ENCODE measurements around the gene CRPPA.

DNA sequence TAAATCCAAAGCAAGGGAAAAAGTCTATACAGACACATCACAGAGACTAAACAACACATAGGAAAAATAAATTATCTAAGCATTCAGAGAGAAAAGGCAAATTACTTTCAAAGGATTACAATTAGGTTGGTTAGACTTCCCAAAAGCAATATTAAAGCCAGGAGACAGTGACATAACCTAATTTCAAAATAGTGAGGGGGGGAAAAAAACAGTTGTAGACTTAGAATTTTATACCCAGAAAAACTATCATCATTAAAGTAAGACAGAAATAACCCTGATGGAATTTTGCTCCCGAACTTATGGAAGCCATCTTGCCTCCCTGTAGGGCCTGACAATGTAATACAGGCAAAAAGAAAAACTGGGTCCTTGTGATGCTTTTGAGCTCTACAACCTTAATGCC, 18.4 kb downstream of the CRPPA start:
- TF ChIP-seq ZBTB21 (tag by site-specific recombination; IDR thresholded peaks at IDR 0.05) (no peak), MZF1 (tag by site-specific recombination; IDR thresholded peaks at IDR 0.05; ENCODE audit: borderline replicate concordance) (no peak), ZNF239 (tag by site-specific recombination; IDR thresholded peaks at IDR 0.05) (no peak), ZFP3 (tag by site-specific recombination; IDR thresholded peaks at IDR 0.05; ENCODE audit: low read depth) (no peak), ZNF133 (tag by site-specific recombination; IDR thresholded peaks at IDR 0.05) (no peak), YY1 (tag by site-specific recombination; IDR thresholded peaks at IDR 0.05) (no peak), ZNF791 (tag by site-specific recombination; IDR thresholded peaks at IDR 0.05) (no peak), ZNF510 (tag by site-specific recombination; IDR thresholded peaks at IDR 0.05; ENCODE audit: insufficient replicate concordance) (no peak)
- TF ChIP-seq, protein P1, sequence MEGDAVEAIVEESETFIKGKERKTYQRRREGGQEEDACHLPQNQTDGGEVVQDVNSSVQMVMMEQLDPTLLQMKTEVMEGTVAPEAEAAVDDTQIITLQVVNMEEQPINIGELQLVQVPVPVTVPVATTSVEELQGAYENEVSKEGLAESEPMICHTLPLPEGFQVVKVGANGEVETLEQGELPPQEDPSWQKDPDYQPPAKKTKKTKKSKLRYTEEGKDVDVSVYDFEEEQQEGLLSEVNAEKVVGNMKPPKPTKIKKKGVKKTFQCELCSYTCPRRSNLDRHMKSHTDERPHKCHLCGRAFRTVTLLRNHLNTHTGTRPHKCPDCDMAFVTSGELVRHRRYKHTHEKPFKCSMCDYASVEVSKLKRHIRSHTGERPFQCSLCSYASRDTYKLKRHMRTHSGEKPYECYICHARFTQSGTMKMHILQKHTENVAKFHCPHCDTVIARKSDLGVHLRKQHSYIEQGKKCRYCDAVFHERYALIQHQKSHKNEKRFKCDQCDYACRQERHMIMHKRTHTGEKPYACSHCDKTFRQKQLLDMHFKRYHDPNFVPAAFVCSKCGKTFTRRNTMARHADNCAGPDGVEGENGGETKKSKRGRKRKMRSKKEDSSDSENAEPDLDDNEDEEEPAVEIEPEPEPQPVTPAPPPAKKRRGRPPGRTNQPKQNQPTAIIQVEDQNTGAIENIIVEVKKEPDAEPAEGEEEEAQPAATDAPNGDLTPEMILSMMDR (tag by site-specific recombination; IDR thresholded peaks at IDR 0.05) = no peak
- TF ChIP-seq, protein P2, sequence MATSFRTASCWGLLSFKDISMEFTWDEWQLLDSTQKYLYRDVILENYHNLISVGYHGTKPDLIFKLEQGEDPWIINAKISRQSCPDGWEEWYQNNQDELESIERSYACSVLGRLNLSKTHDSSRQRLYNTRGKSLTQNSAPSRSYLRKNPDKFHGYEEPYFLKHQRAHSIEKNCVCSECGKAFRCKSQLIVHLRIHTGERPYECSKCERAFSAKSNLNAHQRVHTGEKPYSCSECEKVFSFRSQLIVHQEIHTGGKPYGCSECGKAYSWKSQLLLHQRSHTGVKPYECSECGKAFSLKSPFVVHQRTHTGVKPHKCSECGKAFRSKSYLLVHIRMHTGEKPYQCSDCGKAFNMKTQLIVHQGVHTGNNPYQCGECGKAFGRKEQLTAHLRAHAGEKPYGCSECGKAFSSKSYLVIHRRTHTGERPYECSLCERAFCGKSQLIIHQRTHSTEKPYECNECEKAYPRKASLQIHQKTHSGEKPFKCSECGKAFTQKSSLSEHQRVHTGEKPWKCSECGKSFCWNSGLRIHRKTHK (tag by site-specific recombination; IDR thresholded peaks at IDR 0.05) = no peak
- TF ChIP-seq, protein P3, sequence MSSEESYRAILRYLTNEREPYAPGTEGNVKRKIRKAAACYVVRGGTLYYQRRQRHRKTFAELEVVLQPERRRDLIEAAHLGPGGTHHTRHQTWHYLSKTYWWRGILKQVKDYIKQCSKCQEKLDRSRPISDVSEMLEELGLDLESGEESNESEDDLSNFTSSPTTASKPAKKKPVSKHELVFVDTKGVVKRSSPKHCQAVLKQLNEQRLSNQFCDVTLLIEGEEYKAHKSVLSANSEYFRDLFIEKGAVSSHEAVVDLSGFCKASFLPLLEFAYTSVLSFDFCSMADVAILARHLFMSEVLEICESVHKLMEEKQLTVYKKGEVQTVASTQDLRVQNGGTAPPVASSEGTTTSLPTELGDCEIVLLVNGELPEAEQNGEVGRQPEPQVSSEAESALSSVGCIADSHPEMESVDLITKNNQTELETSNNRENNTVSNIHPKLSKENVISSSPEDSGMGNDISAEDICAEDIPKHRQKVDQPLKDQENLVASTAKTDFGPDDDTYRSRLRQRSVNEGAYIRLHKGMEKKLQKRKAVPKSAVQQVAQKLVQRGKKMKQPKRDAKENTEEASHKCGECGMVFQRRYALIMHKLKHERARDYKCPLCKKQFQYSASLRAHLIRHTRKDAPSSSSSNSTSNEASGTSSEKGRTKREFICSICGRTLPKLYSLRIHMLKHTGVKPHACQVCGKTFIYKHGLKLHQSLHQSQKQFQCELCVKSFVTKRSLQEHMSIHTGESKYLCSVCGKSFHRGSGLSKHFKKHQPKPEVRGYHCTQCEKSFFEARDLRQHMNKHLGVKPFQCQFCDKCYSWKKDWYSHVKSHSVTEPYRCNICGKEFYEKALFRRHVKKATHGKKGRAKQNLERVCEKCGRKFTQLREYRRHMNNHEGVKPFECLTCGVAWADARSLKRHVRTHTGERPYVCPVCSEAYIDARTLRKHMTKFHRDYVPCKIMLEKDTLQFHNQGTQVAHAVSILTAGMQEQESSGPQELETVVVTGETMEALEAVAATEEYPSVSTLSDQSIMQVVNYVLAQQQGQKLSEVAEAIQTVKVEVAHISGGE (tag by site-specific recombination; conservative IDR thresholded peaks at IDR 0.05; ENCODE audit: low read depth) = no peak
- TF ChIP-seq, protein P4, sequence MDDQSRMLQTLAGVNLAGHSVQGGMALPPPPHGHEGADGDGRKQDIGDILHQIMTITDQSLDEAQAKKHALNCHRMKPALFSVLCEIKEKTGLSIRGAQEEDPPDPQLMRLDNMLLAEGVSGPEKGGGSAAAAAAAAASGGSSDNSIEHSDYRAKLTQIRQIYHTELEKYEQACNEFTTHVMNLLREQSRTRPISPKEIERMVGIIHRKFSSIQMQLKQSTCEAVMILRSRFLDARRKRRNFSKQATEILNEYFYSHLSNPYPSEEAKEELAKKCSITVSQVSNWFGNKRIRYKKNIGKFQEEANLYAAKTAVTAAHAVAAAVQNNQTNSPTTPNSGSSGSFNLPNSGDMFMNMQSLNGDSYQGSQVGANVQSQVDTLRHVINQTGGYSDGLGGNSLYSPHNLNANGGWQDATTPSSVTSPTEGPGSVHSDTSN (CRISPR knock-in tag; IDR thresholded peaks at IDR 0.05) = no peak

Measured in HEK293 (cell line).